Peyer's patch (tissue), 4 donors: Measurements from ENCODE around the gene FCRL6.
A peak's percentile ranks its signal among the peaks of the same experiment; 100 is the strongest.

Experiments
- POLR2A ChIP-seq, 2 donors: fragments of 450-650 bp; IDR thresholded peaks; one replicate each; pipeline ENCODE4 v1.5.1; 2017; ENCODE audit warnings: antibody characterized with exemption in 2 of 2, mild to moderate bottlenecking in 2 of 2, moderate library complexity in 2 of 2
- TF ChIP-seq, protein P1 (sequence below), 6 experiments: fragments of 450-650 bp in 4 of 6; fragments of 200-600 bp in 2 of 6; sonication (generic) in 1 of 6; IDR thresholded peaks; one replicate each; pipeline ENCODE4 v1.5.1; 2017 to 2019; ENCODE audit warnings: antibody characterized with exemption in 6 of 6, mild to moderate bottlenecking in 3 of 6, moderate library complexity in 1 of 6

- TF ChIP-seq, protein P1, sequence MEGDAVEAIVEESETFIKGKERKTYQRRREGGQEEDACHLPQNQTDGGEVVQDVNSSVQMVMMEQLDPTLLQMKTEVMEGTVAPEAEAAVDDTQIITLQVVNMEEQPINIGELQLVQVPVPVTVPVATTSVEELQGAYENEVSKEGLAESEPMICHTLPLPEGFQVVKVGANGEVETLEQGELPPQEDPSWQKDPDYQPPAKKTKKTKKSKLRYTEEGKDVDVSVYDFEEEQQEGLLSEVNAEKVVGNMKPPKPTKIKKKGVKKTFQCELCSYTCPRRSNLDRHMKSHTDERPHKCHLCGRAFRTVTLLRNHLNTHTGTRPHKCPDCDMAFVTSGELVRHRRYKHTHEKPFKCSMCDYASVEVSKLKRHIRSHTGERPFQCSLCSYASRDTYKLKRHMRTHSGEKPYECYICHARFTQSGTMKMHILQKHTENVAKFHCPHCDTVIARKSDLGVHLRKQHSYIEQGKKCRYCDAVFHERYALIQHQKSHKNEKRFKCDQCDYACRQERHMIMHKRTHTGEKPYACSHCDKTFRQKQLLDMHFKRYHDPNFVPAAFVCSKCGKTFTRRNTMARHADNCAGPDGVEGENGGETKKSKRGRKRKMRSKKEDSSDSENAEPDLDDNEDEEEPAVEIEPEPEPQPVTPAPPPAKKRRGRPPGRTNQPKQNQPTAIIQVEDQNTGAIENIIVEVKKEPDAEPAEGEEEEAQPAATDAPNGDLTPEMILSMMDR (IDR thresholded peaks at IDR 0.05) = peak in 1 of 6 experiments; percentile 5
- TF ChIP-seq POLR2A (IDR thresholded peaks at IDR 0.05) = no peak
These were observed 26.4 kb upstream of the FCRL6 start for GRCh38 chr1:159775716-159776115.
